ENCODE data around the gene CHEK1. TPM values are rescaled to one million over a fixed set of nuclear protein-coding genes. Genes with fewer than 3 reads are reported as not detected.
A peak's percentile ranks its signal among the peaks of the same experiment; 100 is the strongest.

The CHEK1 gene
- total RNA-seq, 2 donors from 2014 or later: 103 to 123 TPM

DNA sequence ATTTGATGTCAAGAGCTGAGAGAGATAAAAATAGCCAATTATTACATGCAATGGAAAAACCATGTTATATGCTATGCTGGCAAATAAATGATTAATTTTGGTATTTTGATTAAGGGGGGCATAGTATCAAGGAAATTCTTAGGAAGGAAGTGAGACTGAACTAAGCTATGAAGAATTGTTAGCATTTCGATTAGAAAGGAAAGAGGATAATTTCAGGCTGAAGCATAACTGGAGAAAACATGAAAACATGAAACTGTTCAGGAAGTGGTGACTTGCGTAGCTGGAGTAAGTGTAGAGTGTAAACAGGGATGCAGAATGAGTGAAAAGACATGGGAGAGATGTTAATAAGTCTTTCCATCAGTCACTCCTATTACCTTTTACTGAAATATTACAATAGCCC, 49.2 kb downstream of the CHEK1 start:
- H3K27ac Mint-ChIP-seq: no peak overlapping the region
- TF ChIP-seq, protein P1, sequence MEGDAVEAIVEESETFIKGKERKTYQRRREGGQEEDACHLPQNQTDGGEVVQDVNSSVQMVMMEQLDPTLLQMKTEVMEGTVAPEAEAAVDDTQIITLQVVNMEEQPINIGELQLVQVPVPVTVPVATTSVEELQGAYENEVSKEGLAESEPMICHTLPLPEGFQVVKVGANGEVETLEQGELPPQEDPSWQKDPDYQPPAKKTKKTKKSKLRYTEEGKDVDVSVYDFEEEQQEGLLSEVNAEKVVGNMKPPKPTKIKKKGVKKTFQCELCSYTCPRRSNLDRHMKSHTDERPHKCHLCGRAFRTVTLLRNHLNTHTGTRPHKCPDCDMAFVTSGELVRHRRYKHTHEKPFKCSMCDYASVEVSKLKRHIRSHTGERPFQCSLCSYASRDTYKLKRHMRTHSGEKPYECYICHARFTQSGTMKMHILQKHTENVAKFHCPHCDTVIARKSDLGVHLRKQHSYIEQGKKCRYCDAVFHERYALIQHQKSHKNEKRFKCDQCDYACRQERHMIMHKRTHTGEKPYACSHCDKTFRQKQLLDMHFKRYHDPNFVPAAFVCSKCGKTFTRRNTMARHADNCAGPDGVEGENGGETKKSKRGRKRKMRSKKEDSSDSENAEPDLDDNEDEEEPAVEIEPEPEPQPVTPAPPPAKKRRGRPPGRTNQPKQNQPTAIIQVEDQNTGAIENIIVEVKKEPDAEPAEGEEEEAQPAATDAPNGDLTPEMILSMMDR (conservative IDR thresholded peaks at IDR 0.05): no peak
- no peaks in the 10 kb centered on the region for H3K9me3 Mint-ChIP-seq

DNA sequence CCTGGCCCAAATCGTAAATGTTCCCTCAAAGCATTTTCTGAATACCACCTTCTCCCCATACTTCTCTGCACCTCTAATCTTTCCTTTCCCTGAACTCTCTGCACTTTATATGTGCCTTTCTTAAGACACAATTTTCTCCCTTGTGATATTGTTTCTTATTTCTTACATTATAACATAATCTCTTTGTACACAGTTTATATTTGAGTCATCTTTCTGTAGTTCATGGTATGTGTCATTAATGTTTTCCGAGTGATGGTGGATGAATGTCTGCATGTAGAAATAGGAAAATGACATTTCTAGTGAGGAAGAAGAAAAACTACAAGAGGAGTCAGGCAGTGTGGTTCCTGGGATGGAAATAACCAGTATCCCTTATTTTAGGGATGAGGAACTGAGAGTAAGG, 50.2 kb downstream of the CHEK1 start:
- no peaks in the 10 kb centered on the region for H3K4me1 ChIP-seq (ENCODE audit: control insufficient read depth, insufficient read depth, low read length)
- H3K9me3 Mint-ChIP-seq: no peaks in the 10 kb centered on the region
- H3K9me3 ChIP-seq (ENCODE audit: control insufficient read depth, low read length): no peaks in the 10 kb centered on the region
- H3K27me3 ChIP-seq (ENCODE audit: control insufficient read depth, insufficient read depth, low read length, poor library complexity, severe bottlenecking): no peaks in the 10 kb centered on the region
- WGBS, 2 experiments (ENCODE audit: insufficient coverage in 1 of 2, insufficient read length in 1 of 2): 86 to 100% methylated on average over 1 to 2 of the region's 2 CpGs
- H3K27me3 Mint-ChIP-seq (ENCODE audit: insufficient read depth): no peaks in the 10 kb centered on the region
- H3K4me3 Mint-ChIP-seq: no peak overlapping the region
- H3K4me1 Mint-ChIP-seq: peaks cover 2% of the 10 kb centered on the region
- H3K27ac Mint-ChIP-seq: no peak overlapping the region
- TF ChIP-seq, protein P1 (conservative IDR thresholded peaks at IDR 0.05): no peak
- peaks cover 55% of the 10 kb centered on the region for H3K36me3 ChIP-seq (ENCODE audit: control insufficient read depth, insufficient read depth, low read length)
- H3K27ac ChIP-seq (ENCODE audit: low read depth, low read length): no peak overlapping the region
- no peak overlapping the region for H3K9ac ChIP-seq (ENCODE audit: extremely low read depth, low read length, poor library complexity, severe bottlenecking)
- no peak overlapping the region for H3K4me3 ChIP-seq (ENCODE audit: low read length)
- DNase-seq: no peak
- peaks cover 37% of the 10 kb centered on the region for H3K36me3 Mint-ChIP-seq (ENCODE audit: low read depth)

More for the DNA sequence above, 49.2 kb downstream of the CHEK1 start:
- Histone ChIP-seq H3K4me1 (ENCODE audit: control insufficient read depth, insufficient read depth, low read length) (no peaks in the 10 kb centered on the region), H3K9me3 (ENCODE audit: control insufficient read depth, low read length) (no peaks in the 10 kb centered on the region), H3K27me3 (ENCODE audit: control insufficient read depth, insufficient read depth, low read length, poor library complexity, severe bottlenecking) (no peaks in the 10 kb centered on the region), H3K27ac (ENCODE audit: low read depth, low read length) (no peak overlapping the region), H3K9ac (ENCODE audit: extremely low read depth, low read length, poor library complexity, severe bottlenecking) (no peak overlapping the region), H3K36me3 (ENCODE audit: control insufficient read depth, insufficient read depth, low read length) (peaks cover 51% of the 10 kb centered on the region), H3K4me3 (ENCODE audit: low read length) (no peak overlapping the region)
- no peak overlapping the region for H3K4me3 Mint-ChIP-seq
- no peaks in the 10 kb centered on the region for H3K4me1 Mint-ChIP-seq
- H3K27me3 Mint-ChIP-seq (ENCODE audit: insufficient read depth): no peaks in the 10 kb centered on the region
- H3K36me3 Mint-ChIP-seq (ENCODE audit: low read depth): peaks cover 41% of the 10 kb centered on the region
- WGBS, 2 experiments (ENCODE audit: insufficient coverage in 1 of 2, insufficient read length in 1 of 2): 89 to 96% methylated on average over 2 of the region's 2 CpGs
- no peak for DNase-seq

GRCh38 chr11:125679397-125679796, 54.4 kb downstream of the CHEK1 start:
- no peaks in the 10 kb centered on the region for H3K27me3 ChIP-seq (ENCODE audit: control insufficient read depth, insufficient read depth, low read length, poor library complexity, severe bottlenecking)
- TF ChIP-seq, protein P1 (conservative IDR thresholded peaks at IDR 0.05): peak; percentile 65
- no peaks in the 10 kb centered on the region for H3K27me3 Mint-ChIP-seq (ENCODE audit: insufficient read depth)
- H3K36me3 Mint-ChIP-seq (ENCODE audit: low read depth): peaks cover 29% of the 10 kb centered on the region
- peaks cover 44% of the 10 kb centered on the region for H3K36me3 ChIP-seq (ENCODE audit: control insufficient read depth, insufficient read depth, low read length)
- H3K4me3 ChIP-seq (ENCODE audit: low read length): no peak overlapping the region
- no peaks in the 10 kb centered on the region for H3K9me3 Mint-ChIP-seq
- no peak for DNase-seq
- no peak overlapping the region for H3K27ac ChIP-seq (ENCODE audit: low read depth, low read length)
- 100% methylated on average over 1 to 4 of the region's 4 CpGs for WGBS, 2 experiments (ENCODE audit: insufficient coverage in 1 of 2, insufficient read length in 1 of 2)
- H3K4me3 Mint-ChIP-seq: no peak overlapping the region
- H3K27ac Mint-ChIP-seq: no peak overlapping the region
- H3K4me1 ChIP-seq (ENCODE audit: control insufficient read depth, insufficient read depth, low read length): peaks cover 9% of the 10 kb centered on the region
- H3K4me1 Mint-ChIP-seq: peaks cover 22% of the 10 kb centered on the region
- H3K9ac ChIP-seq (ENCODE audit: extremely low read depth, low read length, poor library complexity, severe bottlenecking): no peak overlapping the region
- no peaks in the 10 kb centered on the region for H3K9me3 ChIP-seq (ENCODE audit: control insufficient read depth, low read length)
